NCI-H82 treated with DMSO at 0.1 percent for 48 hours (cell line): ENCODE results near the gene RCSD1.

Source experiments
- DNase-seq: peaks from one replicate; lab custom pipeline; 2025; ENCODE audit not compliant: unreplicated experiment; lab: John Stamatoyannopoulos, UW

Gene RCSD1

DNA sequence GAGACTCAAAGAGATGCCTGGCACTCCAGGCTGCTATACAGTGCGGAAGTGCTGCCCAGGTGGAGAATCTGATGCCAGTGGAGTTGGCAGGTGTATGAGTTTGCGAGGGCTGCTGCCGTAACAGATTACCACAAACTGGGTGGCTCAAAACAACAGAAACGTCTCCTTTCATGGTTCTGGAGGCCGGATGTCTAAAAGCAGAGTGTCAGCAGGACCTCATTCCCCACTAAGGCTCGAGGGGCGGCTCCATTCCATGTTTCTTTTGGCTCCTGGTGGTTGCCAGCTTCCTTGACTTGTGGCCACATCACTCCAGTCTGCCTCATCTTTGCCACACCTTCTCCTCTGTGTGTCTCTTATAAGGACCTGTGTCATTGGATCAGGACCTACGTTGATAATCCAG lies 10.0 kb downstream of the RCSD1 start:
- no peak for DNase-seq

DNA sequence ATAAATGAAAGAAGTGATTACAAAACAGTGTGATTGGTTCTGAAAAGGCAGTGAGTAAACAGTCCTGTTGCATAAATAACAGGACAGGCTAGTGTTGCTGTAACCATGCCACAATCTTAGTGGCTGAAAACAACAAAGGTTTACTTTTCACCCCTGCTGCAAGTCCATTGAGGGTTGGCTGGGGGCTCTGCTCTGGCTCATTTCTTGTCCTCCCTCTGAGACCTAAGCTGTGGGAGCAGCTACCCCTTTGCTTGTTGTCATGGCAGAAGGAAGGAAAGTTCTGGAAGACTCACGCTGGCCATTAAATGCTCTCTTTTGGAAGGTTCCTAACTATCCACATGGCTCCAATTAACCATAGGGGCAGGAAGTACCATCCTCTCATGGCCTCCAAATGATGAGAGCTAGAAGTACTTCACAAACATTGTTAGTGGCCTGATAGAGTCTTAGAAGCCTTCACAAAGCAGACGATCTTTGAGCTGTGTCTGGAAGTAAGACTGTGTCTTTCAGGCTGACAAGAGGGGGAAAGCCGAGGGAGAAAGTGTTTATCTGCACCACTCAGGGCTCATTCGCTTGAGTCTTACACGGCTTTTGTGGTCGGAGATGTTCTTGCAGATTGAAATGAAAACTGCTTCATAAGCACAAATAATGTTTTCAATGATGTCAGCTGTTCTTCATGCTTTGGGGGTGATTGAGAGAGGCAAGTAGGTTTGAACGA lies 11.9 kb downstream of the RCSD1 start:
- no peak for DNase-seq

DNA sequence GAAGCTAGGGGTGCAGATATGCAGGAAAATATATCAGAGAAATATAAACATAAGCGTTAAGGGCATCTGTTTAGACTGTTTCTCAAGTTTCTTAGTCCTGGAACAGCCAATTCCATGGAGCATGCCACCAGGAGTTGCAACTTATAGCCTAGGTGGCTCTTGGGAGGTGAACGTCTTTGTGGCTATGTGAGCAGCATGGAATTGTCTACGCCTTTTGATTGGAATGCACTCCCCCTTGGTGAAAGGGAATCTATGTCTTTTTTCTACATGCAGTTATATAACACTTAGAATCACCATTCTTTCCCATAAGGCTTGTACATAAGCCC lies 12.4 kb downstream of the RCSD1 start:
- DNase-seq = no peak

DNA sequence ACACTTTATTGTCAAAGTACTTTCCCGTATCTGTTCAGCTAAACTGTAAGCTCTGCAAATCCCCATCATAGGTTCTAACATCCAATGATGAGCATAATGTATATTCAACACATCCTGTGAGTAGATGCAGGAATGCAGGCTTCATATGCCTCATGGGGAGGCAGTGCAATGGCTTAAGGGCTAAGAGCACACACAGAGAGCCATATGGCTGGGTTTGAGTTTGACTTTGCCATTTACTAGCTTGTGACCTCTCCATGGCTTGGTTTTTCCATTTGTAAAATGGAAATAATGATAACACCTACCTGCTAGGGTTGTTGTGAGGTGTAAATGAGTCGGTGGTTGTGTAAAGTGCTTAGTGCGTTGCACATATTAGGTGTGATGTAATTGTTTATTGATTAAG lies 13.4 kb downstream of the RCSD1 start:
- no peak for DNase-seq

DNA sequence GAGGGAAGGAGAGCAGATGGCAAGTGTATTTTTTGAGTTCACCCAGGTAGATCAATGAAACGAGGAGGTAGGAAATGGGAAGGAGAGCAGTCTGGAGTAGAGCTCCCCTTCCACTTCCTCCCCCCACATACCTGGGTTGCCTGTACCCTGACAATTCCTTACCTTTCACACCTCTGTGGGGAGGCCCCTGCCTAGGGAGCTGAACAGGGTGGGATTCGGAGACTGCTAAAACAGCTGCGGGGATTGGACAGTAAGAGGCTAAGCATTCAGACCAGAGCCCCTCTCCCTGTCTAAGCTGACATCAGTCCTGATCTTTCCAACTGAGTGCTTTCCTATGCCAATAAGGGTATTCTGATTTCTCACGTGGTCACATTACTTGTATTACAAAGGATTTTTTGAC lies 14.5 kb downstream of the RCSD1 start:
- no peak for DNase-seq

DNA sequence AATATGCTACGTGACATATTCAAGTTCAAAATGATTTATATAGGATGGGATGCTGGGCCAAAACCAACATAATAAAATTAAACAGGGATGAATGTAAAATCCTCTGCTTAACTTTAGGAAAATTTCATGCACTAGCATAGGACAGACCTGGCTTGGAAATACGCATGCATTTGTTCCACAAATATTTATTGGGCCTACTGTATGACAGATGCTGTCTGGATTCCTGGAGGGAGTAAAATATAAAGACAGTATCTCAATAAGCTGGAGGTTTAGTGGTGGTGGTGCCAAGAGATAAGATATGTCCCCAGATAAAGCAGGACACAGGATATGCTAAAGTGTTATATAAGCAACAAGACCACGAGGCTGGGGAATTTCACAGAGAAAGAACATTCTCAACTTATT lies 15.1 kb downstream of the RCSD1 start:
- no peak for DNase-seq

DNA sequence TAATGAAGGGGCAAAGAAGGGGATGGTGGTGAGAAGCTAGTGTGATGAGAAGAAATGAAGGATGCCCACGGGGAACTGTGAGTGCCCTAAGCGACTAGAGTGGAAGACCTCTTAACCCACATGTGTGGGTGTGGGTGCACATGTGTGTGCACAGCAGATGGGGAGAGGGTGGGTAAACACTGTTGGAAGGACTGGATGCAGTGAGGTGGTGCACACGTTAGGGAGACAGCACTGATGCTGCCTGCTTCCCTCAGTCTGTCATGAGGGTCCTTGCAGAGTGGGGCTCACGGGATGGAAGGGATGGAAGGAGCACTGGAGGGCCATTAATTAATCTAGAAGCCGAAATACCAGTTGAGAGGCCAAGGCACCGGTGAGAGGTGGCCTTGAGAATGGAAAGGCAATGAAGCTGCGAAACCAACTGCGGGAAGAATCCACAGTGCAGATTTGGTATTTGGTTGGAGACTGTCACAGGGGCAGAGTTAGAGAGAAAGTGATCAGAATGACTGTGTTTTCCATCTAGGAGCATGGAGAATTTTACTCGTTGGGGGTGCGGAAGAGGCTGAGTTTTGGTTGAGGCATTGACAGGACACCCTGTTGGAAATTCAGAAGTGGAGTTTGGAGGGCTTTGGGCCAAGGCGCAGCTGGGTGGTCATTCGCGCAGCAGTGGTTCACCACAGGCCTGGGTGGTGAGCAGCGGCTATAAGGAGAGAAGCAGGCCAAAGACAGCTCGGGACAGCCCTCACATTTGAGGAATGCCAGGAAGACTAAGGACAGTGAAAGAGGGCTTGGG lies 15.8 kb downstream of the RCSD1 start:
- DNase-seq = no peak

DNA sequence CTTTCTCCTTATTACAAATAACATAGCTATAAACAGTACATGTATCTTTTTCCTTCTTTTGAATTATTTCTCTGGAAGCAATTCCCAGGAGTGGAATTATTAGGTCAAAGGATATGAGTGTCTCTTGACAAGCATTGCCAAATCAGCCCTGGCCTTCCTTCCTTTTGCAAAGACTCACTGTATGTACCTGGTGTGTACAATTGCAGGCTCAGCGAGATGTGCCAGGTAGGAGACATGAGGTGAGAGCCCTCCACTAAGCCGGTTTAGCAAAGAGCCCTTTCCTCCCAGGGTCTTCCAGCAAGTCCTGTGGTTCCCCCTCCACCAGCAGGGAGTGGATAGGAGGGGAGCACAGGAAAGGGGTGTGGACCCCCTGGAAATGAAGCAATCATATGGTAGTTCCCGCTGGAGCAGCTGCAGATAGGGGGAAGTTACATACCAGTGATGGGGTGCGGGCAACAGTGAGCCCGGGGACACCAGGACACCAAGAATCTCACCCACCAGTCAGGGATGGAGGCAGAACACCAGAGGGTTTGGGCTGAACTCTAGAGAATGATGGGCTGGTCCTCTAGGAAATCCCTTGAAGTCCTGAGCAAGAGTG lies 18.3 kb downstream of the RCSD1 start:
- no peak for DNase-seq

DNA sequence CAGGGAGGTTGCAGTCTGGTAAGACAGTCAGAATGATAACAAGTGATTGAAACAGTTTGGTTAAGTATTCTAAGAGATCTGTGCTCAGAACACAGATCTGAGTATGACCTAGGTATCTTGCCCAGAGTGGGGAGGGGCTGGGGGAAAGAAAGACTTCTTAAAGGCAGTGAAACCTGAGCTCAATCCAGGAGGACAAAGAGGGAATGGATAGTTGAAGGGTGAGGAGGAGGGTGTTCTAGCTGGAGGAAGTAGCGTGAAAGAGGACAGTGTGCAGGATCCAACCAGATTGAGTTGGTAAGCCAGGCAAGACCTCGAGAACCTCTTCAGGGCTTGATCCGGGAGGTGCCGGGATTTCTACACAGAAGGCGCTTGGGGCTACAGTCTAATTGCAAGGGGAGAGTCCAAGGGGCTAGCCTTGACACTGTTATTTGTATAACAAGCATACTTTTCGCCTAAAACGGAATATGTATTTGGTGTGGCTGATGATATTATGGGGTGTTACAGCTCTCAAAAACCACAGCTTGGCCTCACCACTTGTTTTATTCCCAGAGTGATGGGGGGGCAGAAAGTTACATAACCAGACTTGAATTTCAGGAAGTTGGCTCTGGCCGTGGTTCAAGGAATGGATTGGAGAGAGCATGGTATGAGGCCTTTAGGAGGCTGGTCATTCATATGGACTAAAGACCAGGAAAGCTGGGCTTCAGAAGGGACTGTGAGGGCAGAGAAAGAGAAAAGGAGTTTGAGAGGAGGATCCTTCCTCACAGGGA lies 19.1 kb downstream of the RCSD1 start:
- DNase-seq = no peak

DNA sequence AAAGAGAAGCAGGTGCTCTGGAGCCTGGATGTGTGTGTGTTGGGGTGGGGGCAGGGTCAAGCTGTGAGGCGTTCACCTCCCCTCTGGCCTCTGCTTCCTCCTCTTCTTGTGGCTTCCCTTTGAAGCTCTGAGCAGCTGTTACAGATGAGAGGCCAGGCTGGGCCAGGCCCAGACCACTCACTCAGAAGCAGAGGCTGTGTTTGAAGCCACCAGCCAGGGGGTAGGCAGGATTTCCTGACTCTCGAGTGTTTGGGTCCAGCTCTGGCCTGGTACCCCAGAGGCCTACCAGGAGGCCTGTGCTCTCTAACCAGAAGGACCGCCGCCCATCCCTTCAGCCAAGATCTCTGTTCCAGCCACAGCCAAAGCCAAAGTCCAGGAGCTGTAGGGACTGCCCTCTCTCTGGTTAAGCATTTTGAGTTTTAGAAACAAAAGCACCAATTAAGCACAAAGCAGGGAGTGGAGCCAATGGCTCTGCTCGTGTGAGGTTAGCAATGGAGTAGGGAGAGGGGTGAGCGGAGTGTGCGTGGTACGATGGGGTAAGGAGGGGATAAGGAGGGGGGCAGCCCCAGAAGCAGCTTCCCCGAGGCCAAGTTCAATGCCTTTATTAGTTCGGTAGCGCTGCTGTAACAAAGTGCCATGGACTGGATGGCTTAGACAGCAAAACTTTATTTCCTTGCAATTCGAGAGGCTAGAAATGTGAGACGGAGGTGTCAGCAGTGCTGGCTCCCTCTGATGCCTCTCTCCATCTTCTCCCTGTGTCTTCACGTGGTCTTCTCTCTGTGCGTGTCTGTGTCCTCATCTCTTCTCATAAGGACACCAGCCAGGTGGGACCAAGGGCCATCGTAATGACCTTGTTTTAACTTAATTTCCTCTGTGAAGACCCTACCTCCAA lies 20.5 kb downstream of the RCSD1 start:
- no peak for DNase-seq

DNA sequence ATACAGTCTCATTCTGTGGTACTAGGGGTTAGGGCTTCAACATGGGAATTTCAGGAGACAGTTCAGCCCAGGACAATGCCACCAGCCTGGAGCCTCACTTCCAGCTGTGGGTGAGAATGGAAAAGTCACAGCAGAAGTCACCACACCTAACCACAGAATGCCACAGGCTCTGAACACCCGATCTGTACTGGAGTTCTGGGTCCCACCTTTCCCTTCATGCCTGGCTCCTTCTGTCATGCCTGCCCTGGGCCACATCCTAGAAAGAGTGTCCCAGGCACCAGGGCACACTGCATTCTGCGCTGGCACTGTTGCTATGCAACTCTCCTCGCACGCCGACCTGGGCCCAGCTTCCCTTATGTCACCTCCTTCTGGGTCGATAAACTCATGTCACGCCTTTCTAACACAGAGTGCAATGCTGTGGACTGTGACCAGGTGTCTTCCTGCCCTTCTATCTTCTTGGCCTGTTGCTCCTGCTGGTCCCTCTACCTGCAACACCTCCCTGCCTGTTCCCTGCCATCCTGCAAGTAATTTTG lies 21.2 kb downstream of the RCSD1 start:
- no peak for DNase-seq

DNA sequence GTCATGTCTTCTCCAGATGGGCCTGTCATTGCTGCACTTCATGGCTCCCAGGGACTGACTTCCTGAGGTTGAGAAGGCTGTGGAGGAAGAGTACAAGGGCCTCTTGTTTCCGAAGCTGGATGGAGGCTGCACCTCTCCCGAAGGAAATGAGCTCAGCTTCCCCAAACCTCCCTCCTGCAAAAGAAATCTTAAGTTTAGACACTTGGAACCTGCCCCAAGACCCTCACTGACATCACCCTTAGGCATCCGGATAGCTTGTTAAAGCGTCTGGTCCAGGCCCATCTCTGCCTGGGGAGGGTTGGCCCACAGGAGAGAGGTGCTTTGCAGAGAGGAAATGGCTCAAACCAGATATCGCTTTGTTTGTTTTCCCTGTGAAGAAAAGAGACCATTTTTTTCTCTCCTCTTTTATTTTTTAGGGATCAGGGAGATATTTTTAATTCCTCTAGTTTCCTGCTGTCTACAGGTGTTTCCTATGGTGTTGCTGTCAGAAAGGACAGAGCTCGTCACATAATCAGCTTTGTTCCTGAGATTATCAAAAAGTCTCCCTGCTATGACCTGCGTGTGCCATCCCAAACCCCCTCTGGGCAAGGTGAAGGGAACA lies 25.0 kb downstream of the RCSD1 start:
- no peak for DNase-seq

DNA sequence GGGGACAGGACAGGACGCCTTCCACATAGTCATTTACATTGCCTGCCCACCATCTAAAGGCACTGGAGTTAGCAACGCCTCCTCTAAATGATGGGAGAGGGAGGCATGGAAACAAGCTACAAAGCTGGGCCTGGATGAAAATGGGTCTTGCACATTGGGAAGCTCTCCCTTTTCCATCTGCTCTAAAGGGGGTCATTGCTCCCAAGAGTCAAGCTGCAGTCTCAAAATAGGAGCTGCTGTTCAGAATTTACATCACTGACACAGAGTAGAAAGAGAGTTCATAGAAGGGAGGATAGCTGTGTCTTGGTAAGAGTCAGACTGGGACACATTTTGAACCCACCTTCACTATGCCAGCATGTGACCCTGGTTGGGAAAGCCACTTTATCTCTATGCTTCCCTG lies 26.6 kb downstream of the RCSD1 start:
- no peak for DNase-seq

DNA sequence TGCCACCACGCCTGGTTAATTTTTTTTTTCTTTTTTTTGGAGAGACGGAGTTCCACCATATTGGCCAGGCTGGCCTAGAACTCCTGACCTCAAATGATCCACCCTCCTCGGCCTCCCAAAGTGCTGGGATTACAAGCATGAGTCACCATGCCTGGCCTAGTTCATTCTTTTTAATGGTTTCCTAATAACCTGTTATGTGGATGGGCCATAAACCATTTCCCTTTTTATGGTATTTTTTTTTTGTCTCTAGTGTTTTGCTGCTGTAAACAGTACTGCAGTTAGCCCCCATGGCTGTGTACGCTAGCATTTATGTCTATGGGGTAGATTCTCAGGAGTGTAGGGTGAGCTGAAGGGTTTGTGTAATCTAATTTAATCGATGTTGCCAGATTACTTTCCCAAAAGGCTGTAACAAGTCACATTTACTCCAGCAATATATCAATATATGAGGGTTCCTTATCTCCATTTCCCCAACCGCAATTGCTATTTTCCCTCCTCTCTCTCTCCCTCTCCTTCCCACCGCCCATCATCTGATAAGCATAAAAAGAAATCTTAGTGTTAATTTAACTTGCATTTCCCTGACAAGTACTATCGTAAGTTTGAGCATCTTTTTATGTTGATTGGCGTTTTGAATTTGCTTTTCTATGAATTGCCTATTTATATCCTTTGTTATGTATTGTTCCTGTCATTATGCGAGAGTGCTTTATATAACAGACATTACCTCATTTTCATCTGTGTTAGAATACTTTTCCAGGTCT lies 28.7 kb downstream of the RCSD1 start:
- DNase-seq = no peak

DNA sequence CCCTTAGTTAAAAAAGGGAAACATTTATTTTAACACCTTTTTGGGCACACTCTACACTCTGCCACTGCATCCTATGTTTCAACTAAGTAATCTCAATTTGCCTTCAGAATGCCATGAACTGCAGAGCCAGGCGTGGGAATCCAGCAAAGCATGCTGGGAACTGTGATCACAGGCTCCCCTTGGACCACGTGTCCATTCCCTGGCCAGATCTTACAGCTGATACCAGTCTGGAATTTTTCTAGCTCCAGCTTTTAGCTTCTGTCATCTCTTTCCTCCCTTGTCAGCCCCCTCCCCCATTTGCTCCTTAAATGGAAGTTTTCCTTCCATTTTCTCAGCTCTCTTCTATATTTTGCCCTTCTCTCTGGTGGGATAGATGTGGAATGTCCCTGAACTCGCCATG lies 29.4 kb downstream of the RCSD1 start:
- no peak for DNase-seq

DNA sequence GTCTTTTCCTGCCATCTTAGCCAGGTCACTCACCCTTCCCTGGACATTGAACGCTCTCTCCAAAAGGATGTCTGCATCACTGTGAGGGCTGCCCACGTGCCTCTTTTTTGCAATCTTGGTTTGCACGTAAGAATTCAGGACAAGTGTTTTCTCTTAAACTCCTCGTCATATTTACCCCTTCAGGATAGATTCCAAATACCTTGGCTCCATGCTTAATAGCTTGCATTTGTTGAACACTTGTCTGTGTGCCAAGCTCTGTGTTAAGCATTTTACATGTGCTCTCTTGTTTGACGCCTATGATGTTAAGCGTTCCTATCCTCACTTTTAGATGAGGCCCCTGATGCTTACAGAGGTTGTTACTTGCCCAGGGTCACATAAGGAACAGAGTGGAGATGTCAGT lies 29.8 kb downstream of the RCSD1 start:
- DNase-seq = no peak

DNA sequence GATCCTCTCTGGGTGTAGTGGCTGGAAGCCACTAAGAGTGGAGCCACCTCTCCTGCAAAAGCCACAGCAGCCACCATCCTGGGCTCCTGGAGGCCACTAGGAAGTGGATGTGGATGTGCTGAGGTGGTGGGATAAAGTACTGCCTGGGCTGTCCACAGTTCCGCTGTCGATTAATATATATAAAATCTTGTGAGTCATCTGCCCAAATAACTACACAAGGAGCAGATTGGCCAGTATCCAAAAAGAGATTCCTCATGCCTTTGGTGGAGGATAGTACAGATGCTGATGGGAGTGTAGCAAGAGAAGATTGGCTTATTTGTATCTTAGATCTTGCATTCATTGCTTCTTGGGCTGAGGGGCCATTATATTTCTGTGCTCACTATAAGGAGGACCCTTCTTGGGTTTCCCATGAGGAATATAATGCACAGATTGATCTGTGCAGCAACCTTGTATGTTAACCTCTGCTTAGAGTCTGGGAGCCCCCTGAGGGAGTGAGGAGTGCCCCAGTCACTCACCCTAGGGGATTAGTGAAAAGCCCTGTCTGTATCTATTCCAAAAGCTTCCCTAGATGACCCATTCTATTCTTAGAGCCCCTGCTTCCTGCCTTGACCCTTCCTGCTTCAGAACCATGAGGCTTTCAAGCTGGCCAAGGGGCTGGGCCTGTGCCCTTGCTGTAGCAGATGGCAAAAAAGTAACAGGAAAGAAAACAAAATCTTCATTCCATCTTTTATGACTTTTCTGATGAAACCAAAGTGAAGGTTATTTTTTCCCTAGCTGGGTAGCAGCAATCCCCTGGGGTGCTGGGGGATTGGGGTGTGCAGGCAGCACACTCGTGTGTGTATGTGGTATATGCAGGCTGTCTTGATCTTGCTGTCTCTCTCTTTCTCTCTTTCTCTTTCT lies 31.7 kb downstream of the RCSD1 start:
- no peak for DNase-seq

DNA sequence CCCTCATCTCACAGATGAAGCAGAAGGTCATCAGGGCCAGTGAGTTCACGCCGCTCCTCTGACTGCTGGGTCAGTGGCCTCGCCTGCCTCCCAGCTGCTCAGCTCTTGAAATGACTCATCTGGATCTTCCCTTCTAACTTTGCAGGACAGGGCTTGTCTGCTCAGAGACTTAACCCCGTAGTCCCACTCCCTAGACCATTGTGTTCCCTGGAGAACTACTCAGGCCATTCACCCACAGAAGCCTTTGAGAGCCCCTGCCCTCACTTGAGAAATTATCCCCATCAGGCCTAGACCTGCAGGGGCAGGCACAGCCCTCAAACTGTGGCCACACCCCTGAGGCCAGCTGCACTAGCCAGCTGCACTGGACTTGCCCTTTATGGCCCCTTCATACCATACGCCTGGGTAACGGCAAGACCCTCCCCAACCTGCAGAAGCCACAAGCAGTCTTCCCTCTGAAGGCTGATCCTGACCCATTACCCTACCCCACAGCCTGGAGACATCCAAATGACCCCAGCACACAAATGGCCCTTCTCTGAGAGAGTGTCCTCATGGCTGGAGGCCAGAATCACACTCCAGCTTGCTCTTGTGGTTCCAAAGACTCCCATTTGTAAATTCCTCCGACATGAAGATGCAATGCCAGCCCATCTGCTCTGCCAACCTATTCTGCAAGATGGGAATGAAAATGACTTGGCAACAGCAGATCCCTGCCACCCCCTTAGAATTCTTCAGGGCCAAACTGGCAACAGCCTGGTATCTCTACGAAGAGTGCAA lies 33.2 kb downstream of the RCSD1 start:
- DNase-seq = no peak
